Stimulated activated CD4-positive, alpha-beta T cell treated with anti-CD3 and anti-CD28 coated beads, Interleukin-4, amount 100 ng/mL, for 24 hours (primary cell): Measurements from ENCODE around the gene EFEMP2.
A peak's percentile ranks its signal among the peaks of the same experiment; 100 is the strongest.

Source experiments
- DNase-seq: peaks from one replicate; pipeline ENCODE4 v3.0.0-alpha.2; 2020

Gene EFEMP2

GRCh38 chr11:65817835-65818680 is 54.5 kb downstream of the EFEMP2 start:
- DNase-seq, result peak; percentile 97

DNA sequence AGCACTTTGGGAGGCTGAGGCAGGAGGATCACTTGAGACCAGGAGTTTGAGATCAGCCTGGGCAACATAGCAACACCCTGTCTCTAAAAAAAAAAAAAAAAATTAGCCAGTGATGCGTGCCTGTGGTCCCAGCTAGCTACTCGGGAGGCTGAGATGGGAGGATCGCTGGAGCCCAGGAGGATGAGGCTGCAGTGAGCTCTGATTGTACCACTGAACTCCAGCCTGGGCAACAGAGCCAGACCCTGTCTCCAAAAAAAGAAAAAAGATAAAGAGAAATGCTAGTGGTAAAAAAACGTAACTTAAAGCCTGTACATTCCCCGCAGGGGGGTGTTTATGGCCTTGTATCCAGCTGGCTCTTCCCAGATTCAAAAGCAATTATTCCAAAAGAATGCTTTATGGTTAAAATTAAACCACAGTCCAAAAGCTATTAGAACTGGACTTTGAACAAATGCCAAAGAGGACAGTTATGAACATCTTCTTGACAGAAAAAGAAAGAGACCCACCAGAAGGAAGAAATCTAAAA is 55.2 kb downstream of the EFEMP2 start:
- no peak for DNase-seq

DNA sequence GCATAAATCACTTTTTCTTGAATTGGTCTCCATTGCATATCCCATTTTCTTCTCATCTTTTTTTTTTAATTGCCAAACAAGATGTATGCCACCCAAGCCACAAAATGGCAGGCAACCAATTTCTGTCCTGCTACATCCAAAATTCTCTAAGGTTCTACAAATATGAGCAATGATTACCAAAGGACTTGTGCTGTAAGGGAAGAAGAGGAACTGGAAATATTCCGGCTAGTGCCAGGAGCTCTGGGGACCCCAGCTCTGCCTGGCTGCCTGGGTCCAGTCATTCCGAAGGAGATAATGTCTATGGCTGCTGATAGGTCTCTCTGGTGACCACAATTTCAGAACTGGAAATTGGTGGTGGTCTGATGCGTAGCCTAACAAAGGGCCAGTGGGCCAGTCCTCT is 55.9 kb downstream of the EFEMP2 start:
- no peak for DNase-seq
